COLO668 (cell line): ENCODE results near the gene LRMDA.
A peak's percentile ranks its signal among the peaks of the same experiment; 100 is the strongest.

ENCODE experiments used
- DNase-seq: peaks from one replicate; lab custom pipeline; 2025; ENCODE audit not compliant: unreplicated experiment; lab: John Stamatoyannopoulos, UW

LRMDA gene

GRCh38 chr10:75418712-75419111 is 12.7 kb upstream of the LRMDA start:
- no peak for DNase-seq

- no peak for DNase-seq
Observed at GRCh38 chr10:75422913-75423312, 8.5 kb upstream of the LRMDA start.

GRCh38 chr10:75424571-75424970 is 6.9 kb upstream of the LRMDA start:
- DNase-seq: no peak

GRCh38 chr10:75425291-75426079 is 5.9 kb upstream of the LRMDA start:
- DNase-seq: no peak

- DNase-seq: no peak
Observed at GRCh38 chr10:75426880-75427279, 4.5 kb upstream of the LRMDA start.

- no peak for DNase-seq
Observed at GRCh38 chr10:75427951-75428350, 3.5 kb upstream of the LRMDA start.

GRCh38 chr10:75428434-75429158 is 2.8 kb upstream of the LRMDA start:
- DNase-seq: no peak

- no peak for DNase-seq
Observed at GRCh38 chr10:75429159-75429827, 2.1 kb upstream of the LRMDA start.

- peak; percentile 36 for DNase-seq
Observed at GRCh38 chr10:75430000-75430763, 1.2 kb upstream of the LRMDA start.

- DNase-seq: peak; percentile 14
Observed at GRCh38 chr10:75432176-75432575, 752 bp downstream of the LRMDA start.

- no peak for DNase-seq
Observed at GRCh38 chr10:75432763-75433162, 1.3 kb downstream of the LRMDA start.

- DNase-seq: no peak
Observed at GRCh38 chr10:75433216-75433615, 1.8 kb downstream of the LRMDA start.

GRCh38 chr10:75434291-75434690 is 2.9 kb downstream of the LRMDA start:
- DNase-seq: no peak

- DNase-seq: no peak
Observed at GRCh38 chr10:75435291-75435690, 3.9 kb downstream of the LRMDA start.

GRCh38 chr10:75436896-75437295 is 5.5 kb downstream of the LRMDA start:
- no peak for DNase-seq

- DNase-seq: no peak
Observed at GRCh38 chr10:75437693-75438092, 6.3 kb downstream of the LRMDA start.

- no peak for DNase-seq
Observed at GRCh38 chr10:75438275-75438674, 6.9 kb downstream of the LRMDA start.

GRCh38 chr10:75439811-75440210 is 8.4 kb downstream of the LRMDA start:
- DNase-seq: no peak

GRCh38 chr10:75440271-75440793 is 8.9 kb downstream of the LRMDA start:
- no peak for DNase-seq

GRCh38 chr10:75441196-75441595 is 9.8 kb downstream of the LRMDA start:
- DNase-seq: no peak

- DNase-seq: no peak
Observed at GRCh38 chr10:75441682-75442081, 10.3 kb downstream of the LRMDA start.
